Uterus (tissue), 4 donors: ENCODE data around the gene WDFY4. TPM values are rescaled to one million over a fixed set of nuclear protein-coding genes. Genes with fewer than 3 reads are reported as not detected.

ENCODE experiments used
- DNase-seq, 2 donors: peaks; one replicate each; pipeline ENCODE4 v3.0.0-alpha.2; 2019 to 2020
- H3K27ac ChIP-seq, 2 donors: fragments of 200-600 bp; sonication (generic); 1 replicate in 1 of 2; 2 replicates in 1 of 2; pipeline ENCODE4 v1.5.1; 2016 to 2018
- H3K27me3 ChIP-seq, 2 donors: fragments of 200-600 bp; sonication (generic); one replicate each; pipeline ENCODE4 v1.5.1; 2018 to 2019; ENCODE audit warnings: control low read depth in 1 of 2
- H3K36me3 ChIP-seq, 2 donors: fragments of 200-600 bp; sonication (generic); one replicate each; pipeline ENCODE4 v1.5.1; 2019; ENCODE audit warnings: control low read depth in 1 of 2
- H3K4me1 ChIP-seq, 2 donors: fragments of 200-600 bp; sonication (generic); one replicate each; pipeline ENCODE4 v1.5.1; 2018 to 2019; ENCODE audit warnings: control low read depth in 1 of 2
- H3K4me3 ChIP-seq, 2 donors: fragments of 200-600 bp; sonication (generic); 1 replicate in 1 of 2; 2 replicates in 1 of 2; pipeline ENCODE4 v1.5.1; 2018 to 2019; ENCODE audit warnings: mild to moderate bottlenecking in 1 of 2
- H3K9me3 ChIP-seq, 2 donors: fragments of 200-600 bp; sonication (generic); one replicate each; pipeline ENCODE4 v1.5.1; 2019; ENCODE audit warnings: control low read depth in 1 of 2
- POLR2A ChIP-seq, 2 donors: fragments of 450-650 bp; IDR thresholded peaks; one replicate each; pipeline ENCODE4 v1.6.1; 2016; ENCODE audit warnings: antibody characterized with exemption in 2 of 2, mild to moderate bottlenecking in 1 of 2, moderate library complexity in 1 of 2
- intact Hi-C: fragments of 100-400 bp; cut with DNase I; formaldehyde crosslinking; loops from one replicate; pipeline ENCODE4 v1.15.1; 2023; ENCODE audit warnings: low total_unique reads
- total RNA-seq, 4 donors: library from RNA; depleted of rRNA in 3 of 4; stranded (reverse); fragments of >200 nt in 3 of 4; gene quantifications; one replicate each; pipeline versions ENCODE4 v1.1.0 to v1.2.4, GENCODE V29; 2014 to 2023
- TF ChIP-seq, protein P1 (sequence below), 4 experiments: fragments of 200-600 bp in 2 of 4; fragments of 450-650 bp in 2 of 4; sonication (generic) in 2 of 4; IDR thresholded peaks; one replicate each; pipeline ENCODE4 v1.5.1; 2016 to 2019; ENCODE audit warnings: antibody characterized with exemption in 4 of 4, mild to moderate bottlenecking in 2 of 4, moderate library complexity in 1 of 4
- donor health status: DM: yes; HTN: yes; CAD: no.

WDFY4 gene
- total RNA-seq, 4 donors from 2014 or later: 0.26 to 5.2 (median 1.2) TPM

DNA sequence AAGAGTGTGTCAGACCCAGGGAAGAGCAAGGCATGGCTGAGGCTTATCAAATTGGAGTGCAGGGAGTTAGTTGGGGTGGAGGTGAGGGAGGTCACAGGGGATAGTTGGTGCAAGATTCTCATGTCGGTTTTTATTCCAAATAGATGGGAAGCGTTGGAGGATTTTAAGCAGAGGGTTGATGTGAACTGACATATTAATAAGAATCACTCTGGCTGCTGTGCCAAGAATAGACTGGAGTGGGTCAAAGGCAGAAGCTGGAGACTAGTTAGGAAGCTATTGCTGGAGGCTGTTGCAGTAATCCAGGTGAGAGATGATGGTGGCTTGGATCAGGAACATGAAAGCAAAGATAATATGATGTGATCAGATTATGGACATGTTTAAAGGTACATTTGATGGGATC is 218.5 kb downstream of the WDFY4 start:
- Histone ChIP-seq H3K4me3 (no peak overlapping the region), H3K27ac (no peak overlapping the region), H3K36me3 (no peaks in the 10 kb centered on the region), H3K4me1 (no peaks in the 10 kb centered on the region), H3K27me3 (no peaks in the 10 kb centered on the region), H3K9me3 (no peaks in the 10 kb centered on the region)
- intact Hi-C loops: no loop called here
- no peak for TF ChIP-seq POLR2A (IDR thresholded peaks at IDR 0.05)
- TF ChIP-seq, protein P1, sequence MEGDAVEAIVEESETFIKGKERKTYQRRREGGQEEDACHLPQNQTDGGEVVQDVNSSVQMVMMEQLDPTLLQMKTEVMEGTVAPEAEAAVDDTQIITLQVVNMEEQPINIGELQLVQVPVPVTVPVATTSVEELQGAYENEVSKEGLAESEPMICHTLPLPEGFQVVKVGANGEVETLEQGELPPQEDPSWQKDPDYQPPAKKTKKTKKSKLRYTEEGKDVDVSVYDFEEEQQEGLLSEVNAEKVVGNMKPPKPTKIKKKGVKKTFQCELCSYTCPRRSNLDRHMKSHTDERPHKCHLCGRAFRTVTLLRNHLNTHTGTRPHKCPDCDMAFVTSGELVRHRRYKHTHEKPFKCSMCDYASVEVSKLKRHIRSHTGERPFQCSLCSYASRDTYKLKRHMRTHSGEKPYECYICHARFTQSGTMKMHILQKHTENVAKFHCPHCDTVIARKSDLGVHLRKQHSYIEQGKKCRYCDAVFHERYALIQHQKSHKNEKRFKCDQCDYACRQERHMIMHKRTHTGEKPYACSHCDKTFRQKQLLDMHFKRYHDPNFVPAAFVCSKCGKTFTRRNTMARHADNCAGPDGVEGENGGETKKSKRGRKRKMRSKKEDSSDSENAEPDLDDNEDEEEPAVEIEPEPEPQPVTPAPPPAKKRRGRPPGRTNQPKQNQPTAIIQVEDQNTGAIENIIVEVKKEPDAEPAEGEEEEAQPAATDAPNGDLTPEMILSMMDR (IDR thresholded peaks at IDR 0.05): no peak
- no peak for DNase-seq

DNA sequence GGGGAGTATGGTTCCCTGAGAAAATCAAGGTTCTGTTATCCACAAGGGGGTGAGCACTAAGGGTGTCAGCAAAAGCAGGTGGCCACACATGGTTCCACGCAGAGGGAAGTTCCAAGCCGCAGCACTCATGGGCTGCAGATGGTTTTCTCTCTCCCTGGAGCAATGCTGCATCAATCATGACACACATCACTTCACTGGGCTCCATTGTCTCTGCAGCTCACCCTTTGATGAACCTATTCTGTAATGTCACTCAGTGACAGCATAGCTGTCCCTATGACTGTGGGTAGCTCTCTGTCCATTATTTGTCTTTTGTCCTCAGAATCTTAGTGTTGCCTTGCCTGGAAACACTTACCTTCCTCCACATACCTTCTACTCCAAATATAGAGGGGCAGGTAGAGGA is 220.2 kb downstream of the WDFY4 start:
- H3K9me3 ChIP-seq: no peaks in the 10 kb centered on the region
- no peaks in the 10 kb centered on the region for H3K36me3 ChIP-seq
- intact Hi-C loops: no loop called here
- TF ChIP-seq, protein P1 (IDR thresholded peaks at IDR 0.05): no peak
- no peak for TF ChIP-seq POLR2A (IDR thresholded peaks at IDR 0.05)
- H3K4me3 ChIP-seq: no peak overlapping the region
- no peak overlapping the region for H3K27ac ChIP-seq
- no peaks in the 10 kb centered on the region for H3K27me3 ChIP-seq
- no peaks in the 10 kb centered on the region for H3K4me1 ChIP-seq
- DNase-seq: no peak

DNA sequence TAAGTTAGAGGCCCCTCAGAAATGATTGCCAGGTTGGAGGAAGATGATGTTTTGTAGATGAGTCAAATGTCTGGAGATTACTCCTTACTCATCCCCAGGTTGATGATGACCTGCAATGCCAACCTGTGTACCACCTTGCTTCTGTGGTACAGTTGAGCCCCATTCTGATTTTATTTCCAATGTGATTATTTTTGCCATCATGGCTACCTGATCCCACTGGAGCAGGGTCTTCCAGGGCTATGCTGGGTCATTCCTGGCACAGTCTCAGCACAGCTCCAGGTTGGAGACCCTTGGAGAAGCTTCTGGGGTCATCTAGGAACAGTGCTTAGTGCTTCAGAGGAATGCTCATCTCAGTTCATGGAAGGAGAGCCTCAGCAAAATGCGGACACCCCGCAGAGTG is 220.6 kb downstream of the WDFY4 start:
- intact Hi-C loops: no loop called here
- H3K4me3 ChIP-seq: no peak overlapping the region
- TF ChIP-seq, protein P1 (IDR thresholded peaks at IDR 0.05): no peak
- TF ChIP-seq POLR2A (IDR thresholded peaks at IDR 0.05): no peak
- no peaks in the 10 kb centered on the region for H3K36me3 ChIP-seq
- no peaks in the 10 kb centered on the region for H3K4me1 ChIP-seq
- H3K27me3 ChIP-seq: no peaks in the 10 kb centered on the region
- H3K27ac ChIP-seq: no peak overlapping the region
- no peaks in the 10 kb centered on the region for H3K9me3 ChIP-seq
- no peak for DNase-seq

DNA sequence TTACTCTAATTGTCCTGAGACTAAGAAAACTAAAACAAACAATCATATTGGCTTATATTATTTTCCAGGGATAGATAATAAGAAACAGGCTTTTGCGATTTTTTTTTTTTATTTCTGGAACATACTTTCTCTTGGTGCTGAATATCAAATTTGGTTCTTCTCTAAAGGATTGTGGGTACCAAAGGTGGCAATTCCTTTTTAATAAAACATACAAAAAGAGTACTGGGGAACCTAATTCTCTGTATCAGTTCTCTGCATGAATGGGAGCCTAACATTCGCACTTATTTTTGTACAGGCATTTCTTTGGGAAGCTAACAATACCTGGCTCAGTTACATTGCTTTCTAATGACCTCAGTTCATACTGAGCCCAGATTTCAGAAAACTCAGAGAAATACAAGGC is 222.2 kb downstream of the WDFY4 start:
- Histone ChIP-seq H3K36me3 (no peaks in the 10 kb centered on the region), H3K27me3 (no peaks in the 10 kb centered on the region), H3K4me3 (no peak overlapping the region), H3K27ac (no peak overlapping the region), H3K4me1 (no peaks in the 10 kb centered on the region), H3K9me3 (no peaks in the 10 kb centered on the region)
- no peak for DNase-seq
- TF ChIP-seq, protein P1 (IDR thresholded peaks at IDR 0.05): no peak
- no peak for TF ChIP-seq POLR2A (IDR thresholded peaks at IDR 0.05)
- intact Hi-C loops: no loop called here

DNA sequence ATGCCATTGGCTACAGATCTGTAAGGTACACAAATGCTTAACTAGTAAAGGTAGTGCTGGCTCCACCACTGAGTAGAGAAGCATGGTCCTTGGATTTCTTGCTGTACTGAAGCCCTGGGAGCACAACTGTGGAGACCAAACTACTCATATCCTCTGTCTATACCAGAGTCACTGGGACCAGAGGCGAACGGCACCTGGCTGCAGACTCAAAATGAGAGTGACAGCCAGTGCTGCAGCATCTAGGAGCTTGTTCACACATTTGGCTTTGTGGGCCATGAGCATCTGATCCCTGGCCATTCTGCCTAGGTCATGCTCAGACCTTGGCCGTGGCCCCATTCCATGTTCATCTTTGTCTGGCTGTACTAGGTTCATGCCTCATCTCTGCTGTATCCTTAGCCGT is 223.1 kb downstream of the WDFY4 start:
- intact Hi-C loops: no loop called here
- no peak for TF ChIP-seq POLR2A (IDR thresholded peaks at IDR 0.05)
- TF ChIP-seq, protein P1 (IDR thresholded peaks at IDR 0.05): no peak
- no peaks in the 10 kb centered on the region for H3K4me1 ChIP-seq
- no peaks in the 10 kb centered on the region for H3K36me3 ChIP-seq
- H3K9me3 ChIP-seq: no peaks in the 10 kb centered on the region
- no peaks in the 10 kb centered on the region for H3K27me3 ChIP-seq
- no peak overlapping the region for H3K27ac ChIP-seq
- H3K4me3 ChIP-seq: no peak overlapping the region
- DNase-seq: no peak
